HepG2 (cell line): ENCODE results near the gene APOL2.

Experiments
- ATF1 ChIP-seq: IDR thresholded peaks from 2 replicates; pipeline ENCODE4 v1.6.1; 2016; ENCODE audit warnings: mild to moderate bottlenecking, control low read depth
- ATF2 ChIP-seq: sonication (generic); formaldehyde crosslinking; IDR thresholded peaks from 2 replicates; pipeline ENCODE4 v1.4.0; 2020; ENCODE audit warnings: missing genetic modification reagents
- CTCF ChIP-seq: sonication (generic); formaldehyde crosslinking; IDR thresholded peaks from 2 replicates; pipeline ENCODE4 v1.5.0; 2020; ENCODE audit warnings: mild to moderate bottlenecking, missing genetic modification reagents, moderate library complexity
- GATA4 ChIP-seq: sonication (generic); IDR thresholded peaks from 2 replicates; pipeline ENCODE4 v1.6.1; 2016; ENCODE audit warnings: antibody characterized with exemption, low read depth, borderline replicate concordance
- POLR2A ChIP-seq, 2 experiments: IDR thresholded peaks; 2 replicates each; pipeline ENCODE4 v1.6.1; 2011; ENCODE audit warnings: low read depth in 2 of 2, low read length in 2 of 2, mild to moderate bottlenecking in 1 of 2, moderate library complexity in 1 of 2; ENCODE audit not compliant: insufficient read depth in 1 of 2
- RCOR2 ChIP-seq: IDR thresholded peaks from 2 replicates; pipeline ENCODE4 v1.6.1; 2016; ENCODE audit warnings: missing biosample characterization, missing genetic modification reagents
- SKI ChIP-seq: fragments of 450-650 bp; IDR thresholded peaks from one replicate; pipeline ENCODE4 v1.6.1; 2018; ENCODE audit warnings: mild to moderate bottlenecking; ENCODE audit not compliant: partially characterized antibody
- SNRNP70 ChIP-seq: fragments of 200-400 bp; formaldehyde crosslinking; IDR thresholded peaks from 2 replicates; pipeline ENCODE4 v1.6.1; 2017; ENCODE audit warnings: mild to moderate bottlenecking, low read depth, low read length, moderate library complexity
- ZNF432 ChIP-seq: sonication (generic); formaldehyde crosslinking; IDR thresholded peaks from 2 replicates; pipeline ENCODE4 v1.5.0; 2020; ENCODE audit warnings: missing genetic modification reagents, mild to moderate bottlenecking, borderline replicate concordance
- TF ChIP-seq, protein P1 (sequence below): sonication (generic); IDR thresholded peaks from 2 replicates; pipeline ENCODE4 v1.6.1; 2016; ENCODE audit warnings: low read depth, borderline replicate concordance

DNA sequence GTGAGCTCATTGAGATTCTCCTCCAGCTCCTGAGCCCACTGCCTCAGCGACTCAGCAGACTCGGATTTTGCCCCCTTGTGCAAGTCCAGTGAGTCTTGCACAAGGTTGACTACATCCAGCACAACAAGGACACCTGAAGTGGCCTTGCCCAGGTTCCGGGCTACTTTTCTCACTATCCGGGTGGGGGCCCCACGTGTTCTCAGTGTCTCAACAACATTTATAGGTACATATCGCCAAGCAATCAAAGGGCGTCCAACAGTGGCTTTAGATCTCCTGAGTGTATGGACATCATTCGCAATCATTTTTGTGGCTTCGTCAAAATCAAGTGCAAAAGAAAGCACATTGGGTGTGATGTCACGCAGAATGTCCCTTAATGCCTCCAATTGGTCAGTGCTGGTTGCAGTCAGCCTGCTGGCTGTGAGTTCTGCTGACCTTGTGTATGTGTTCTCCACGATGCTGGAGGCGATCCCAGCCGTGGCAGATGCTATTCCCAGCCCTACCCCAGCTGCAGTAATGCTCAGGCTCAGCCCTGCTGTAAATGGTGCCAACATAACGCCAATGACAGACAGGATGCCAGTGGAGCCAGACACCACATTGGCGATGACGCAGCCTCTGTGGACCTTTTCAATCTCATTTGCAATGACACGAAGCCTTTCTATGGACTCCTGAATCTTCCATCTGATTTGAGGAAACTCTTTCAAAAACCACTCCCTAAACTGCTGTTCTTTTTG lies 48.1 kb downstream of the APOL2 start:
- no peak for TF ChIP-seq RCOR2 (CRISPR knock-in tag)
- TF ChIP-seq SNRNP70 = no peak
- no peak for TF ChIP-seq ATF1 (CRISPR knock-in tag)
- no peak for TF ChIP-seq CTCF (CRISPR knock-in tag)
- no peak for TF ChIP-seq GATA4
- TF ChIP-seq ZNF432 = no peak
- TF ChIP-seq, protein P1, sequence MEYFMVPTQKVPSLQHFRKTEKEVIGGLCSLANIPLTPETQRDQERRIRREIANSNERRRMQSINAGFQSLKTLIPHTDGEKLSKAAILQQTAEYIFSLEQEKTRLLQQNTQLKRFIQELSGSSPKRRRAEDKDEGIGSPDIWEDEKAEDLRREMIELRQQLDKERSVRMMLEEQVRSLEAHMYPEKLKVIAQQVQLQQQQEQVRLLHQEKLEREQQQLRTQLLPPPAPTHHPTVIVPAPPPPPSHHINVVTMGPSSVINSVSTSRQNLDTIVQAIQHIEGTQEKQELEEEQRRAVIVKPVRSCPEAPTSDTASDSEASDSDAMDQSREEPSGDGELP = no peak
- no peak for TF ChIP-seq POLR2A (IDR thresholded peaks at IDR 0.05; ENCODE audit: insufficient read depth in 1 of 2, low read depth in 2 of 2, low read length in 2 of 2)
- no peak for TF ChIP-seq ATF2 (CRISPR knock-in tag)
- no peak for TF ChIP-seq SKI
